Upper lobe of left lung (tissue), 6 donors: ENCODE measurements around the gene LCE1A. TPM values are rescaled to one million over a fixed set of nuclear protein-coding genes. Genes with fewer than 3 reads are reported as not detected.

Experiments used
- ATAC-seq, 2 donors: fragments of 200-7000 bp; cut with Tn5 transposase; one replicate each; pipeline ENCODE4 v1.9.1; 2022; ENCODE audit warnings: mild to moderate bottlenecking in 2 of 2, moderate library complexity in 2 of 2; ENCODE audit not compliant: low FRiP score in 2 of 2
- DNase-seq, 2 donors: peaks; one replicate each; pipeline ENCODE4 v3.0.0-alpha.2; 2019 to 2020
- H3K27ac ChIP-seq, 4 donors: fragments of 200-600 bp; sonication (generic); one replicate each; pipeline ENCODE4 v1.5.1; 2016 to 2019
- H3K27me3 ChIP-seq, 4 donors: fragments of 200-600 bp; sonication (generic); one replicate each; pipeline ENCODE4 v1.5.1; 2017 to 2019
- H3K36me3 ChIP-seq, 4 donors: fragments of 200-600 bp; sonication (generic); one replicate each; pipeline ENCODE4 v1.5.1; 2016 to 2019
- H3K4me1 ChIP-seq, 4 donors: fragments of 200-600 bp; sonication (generic); one replicate each; pipeline ENCODE4 v1.5.1; 2018 to 2019
- H3K4me3 ChIP-seq, 4 donors: fragments of 200-600 bp; sonication (generic); one replicate each; pipeline ENCODE4 v1.5.1; 2017 to 2019; ENCODE audit warnings: mild to moderate bottlenecking in 2 of 4, moderate library complexity in 1 of 4
- H3K9me3 ChIP-seq, 4 donors: fragments of 200-600 bp; sonication (generic); one replicate each; pipeline ENCODE4 v1.5.1; 2018 to 2019
- EP300 ChIP-seq, 4 donors: sonication (generic); formaldehyde crosslinking; IDR thresholded peaks; one replicate each; pipeline ENCODE4 v1.5.1; 2017; ENCODE audit warnings: antibody characterized with exemption in 4 of 4, control low read depth in 2 of 4
- POLR2A ChIP-seq, 4 donors: fragments of 450-650 bp; IDR thresholded peaks; one replicate each; pipeline ENCODE4 v1.5.1; 2016 to 2017; ENCODE audit warnings: antibody characterized with exemption in 4 of 4, mild to moderate bottlenecking in 2 of 4
- POLR2AphosphoS5 ChIP-seq, 2 donors: sonication (generic); formaldehyde crosslinking; IDR thresholded peaks; one replicate each; pipeline ENCODE4 v1.5.1; 2017; ENCODE audit warnings: antibody characterized with exemption in 2 of 2
- WGBS, 2 donors: methylation state at CpG; one replicate each; pipeline ENCODE4 v1.1.5; 2017 to 2018; 5-methylcytosine and 5-hydroxymethylcytosine counted together
- total RNA-seq, 6 donors: library from RNA; depleted of rRNA in 4 of 6; stranded (reverse); fragments of >200 nt in 4 of 6; gene quantifications; one replicate each; pipeline versions ENCODE4 v1.1.0 to v1.2.1, GENCODE V29; 2016 to 2021
- TF ChIP-seq, protein P1 (sequence below), 6 experiments: fragments of 450-650 bp in 4 of 6; fragments of 200-600 bp in 2 of 6; sonication (generic) in 2 of 6; IDR thresholded peaks; one replicate each; pipeline ENCODE4 v1.5.1; 2016 to 2019; ENCODE audit warnings: antibody characterized with exemption in 6 of 6
- donor health status: DM: no; HTN: no; CAD: no; lungs with moderate emphysema.
- donor health status: DM: no; HTN: yes; CAD: no; lungs with severe emphysema.

Gene LCE1A, protein sequence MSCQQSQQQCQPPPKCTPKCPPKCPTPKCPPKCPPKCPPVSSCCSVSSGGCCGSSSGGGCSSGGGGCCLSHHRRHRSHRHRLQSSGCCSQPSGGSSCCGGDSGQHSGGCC
- not detected for total RNA-seq

DNA sequence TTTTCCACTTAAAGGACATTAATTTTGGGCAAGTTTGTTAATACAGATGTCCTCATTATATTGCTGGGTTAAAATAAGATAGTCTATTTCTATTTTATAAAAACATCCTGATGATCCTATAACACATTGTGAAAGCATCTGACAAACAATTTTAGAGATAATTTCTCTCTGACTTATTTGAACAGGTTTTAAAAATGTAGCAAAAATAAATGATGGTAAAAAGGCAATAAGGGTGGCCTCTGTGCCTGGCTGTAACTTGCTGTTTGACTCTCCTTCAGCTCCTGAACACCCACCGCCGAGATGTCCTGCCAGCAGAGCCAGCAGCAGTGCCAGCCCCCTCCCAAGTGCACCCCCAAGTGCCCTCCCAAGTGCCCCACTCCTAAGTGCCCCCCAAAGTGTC lies at the start of gene LCE1A:
LCE1A (plus strand) TSS at position 301 of the 400 bp plus-strand sequence; CDS start at position 301, 0 bp downstream.
- no peak for TF ChIP-seq POLR2AphosphoS5 (IDR thresholded peaks at IDR 0.05)
- TF ChIP-seq POLR2A (IDR thresholded peaks at IDR 0.05): no peak
- Histone ChIP-seq H3K27me3 (no peaks in the 10 kb centered on the region), H3K36me3 (no peaks in the 10 kb centered on the region), H3K4me3 (no peak within 1 kb of the TSS), H3K27ac (no peak within 1 kb of the TSS), H3K9me3 (no peaks in the 10 kb centered on the region), H3K4me1 (no peaks in the 10 kb centered on the region)
- 59 to 85% methylated on average over 2 of the region's 2 CpGs for WGBS, 2 donors
- ATAC-seq (no peak), DNase-seq (no peak)

DNA sequence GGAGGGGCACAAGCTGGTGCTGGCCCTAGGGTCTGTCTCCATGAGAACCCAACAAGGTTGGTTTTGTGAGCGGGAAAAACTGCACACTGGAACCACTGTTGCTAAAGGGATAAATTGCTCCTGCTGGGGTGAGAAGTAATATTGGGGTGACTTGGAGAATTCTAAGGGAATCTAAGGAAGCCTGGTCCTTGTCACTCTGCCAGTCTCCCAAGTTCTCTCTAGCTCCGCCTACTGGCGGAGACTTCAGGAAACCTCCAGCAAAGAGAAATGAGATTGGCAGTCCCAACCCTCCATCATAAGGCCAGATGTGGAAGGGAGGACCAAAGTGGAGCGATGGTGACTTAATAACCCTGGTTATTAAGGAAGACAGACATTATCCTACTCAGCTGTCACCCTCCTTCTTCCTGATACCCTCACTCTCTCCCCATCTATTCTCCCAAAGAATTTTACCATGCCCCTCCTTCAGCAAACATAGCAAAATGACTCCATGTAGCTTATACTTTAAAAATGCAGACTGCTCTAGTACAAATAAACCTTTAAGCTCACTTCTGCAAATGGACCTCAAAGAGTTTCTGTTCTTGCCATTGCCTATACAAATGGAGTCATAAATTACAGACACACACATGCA lies 49.6 kb upstream of the LCE1A start:
- no peak for ATAC-seq
- no peaks in the 10 kb centered on the region for H3K27me3 ChIP-seq
- WGBS, 2 donors: 47 to 55% methylated on average over 4 of the region's 4 CpGs
- no peak for TF ChIP-seq EP300 (IDR thresholded peaks at IDR 0.05)
- no peak for TF ChIP-seq POLR2A (IDR thresholded peaks at IDR 0.05)
- TF ChIP-seq, protein P1, sequence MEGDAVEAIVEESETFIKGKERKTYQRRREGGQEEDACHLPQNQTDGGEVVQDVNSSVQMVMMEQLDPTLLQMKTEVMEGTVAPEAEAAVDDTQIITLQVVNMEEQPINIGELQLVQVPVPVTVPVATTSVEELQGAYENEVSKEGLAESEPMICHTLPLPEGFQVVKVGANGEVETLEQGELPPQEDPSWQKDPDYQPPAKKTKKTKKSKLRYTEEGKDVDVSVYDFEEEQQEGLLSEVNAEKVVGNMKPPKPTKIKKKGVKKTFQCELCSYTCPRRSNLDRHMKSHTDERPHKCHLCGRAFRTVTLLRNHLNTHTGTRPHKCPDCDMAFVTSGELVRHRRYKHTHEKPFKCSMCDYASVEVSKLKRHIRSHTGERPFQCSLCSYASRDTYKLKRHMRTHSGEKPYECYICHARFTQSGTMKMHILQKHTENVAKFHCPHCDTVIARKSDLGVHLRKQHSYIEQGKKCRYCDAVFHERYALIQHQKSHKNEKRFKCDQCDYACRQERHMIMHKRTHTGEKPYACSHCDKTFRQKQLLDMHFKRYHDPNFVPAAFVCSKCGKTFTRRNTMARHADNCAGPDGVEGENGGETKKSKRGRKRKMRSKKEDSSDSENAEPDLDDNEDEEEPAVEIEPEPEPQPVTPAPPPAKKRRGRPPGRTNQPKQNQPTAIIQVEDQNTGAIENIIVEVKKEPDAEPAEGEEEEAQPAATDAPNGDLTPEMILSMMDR (IDR thresholded peaks at IDR 0.05): no peak
- H3K4me3 ChIP-seq: no peak overlapping the region
- no peak for DNase-seq
- H3K27ac ChIP-seq: no peak overlapping the region
- H3K36me3 ChIP-seq: no peaks in the 10 kb centered on the region
- no peaks in the 10 kb centered on the region for H3K9me3 ChIP-seq
- H3K4me1 ChIP-seq: no peaks in the 10 kb centered on the region

DNA sequence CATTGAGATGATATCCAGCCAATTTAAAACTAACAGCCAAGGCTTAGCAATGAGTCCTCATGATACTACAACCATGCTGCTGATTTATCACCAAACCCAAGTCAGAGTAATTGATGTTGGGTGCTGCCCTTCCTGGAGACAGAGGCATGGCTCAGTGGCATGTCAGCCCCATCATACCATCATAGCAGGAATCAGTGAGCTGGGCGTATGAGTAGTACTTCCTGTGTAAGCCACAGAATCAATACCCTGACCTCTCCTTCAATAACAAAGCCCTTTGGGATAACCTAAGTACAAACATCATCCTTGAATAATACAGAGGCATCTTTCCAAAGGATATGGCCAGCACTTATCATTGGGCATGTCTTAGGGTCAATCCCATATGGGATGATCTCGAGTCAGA lies 44.2 kb upstream of the LCE1A start:
- no peaks in the 10 kb centered on the region for H3K4me1 ChIP-seq
- H3K27ac ChIP-seq: no peak overlapping the region
- DNase-seq (no peak), ATAC-seq (no peak)
- H3K27me3 ChIP-seq: no peaks in the 10 kb centered on the region
- no peak overlapping the region for H3K4me3 ChIP-seq
- no peak for TF ChIP-seq POLR2A (IDR thresholded peaks at IDR 0.05)
- no peak for TF ChIP-seq POLR2AphosphoS5 (IDR thresholded peaks at IDR 0.05)
- no peak for TF ChIP-seq EP300 (IDR thresholded peaks at IDR 0.05)
- TF ChIP-seq, protein P1 (IDR thresholded peaks at IDR 0.05): no peak
- no peaks in the 10 kb centered on the region for H3K36me3 ChIP-seq
- 62 to 69% methylated on average over 1 to 2 of the region's 2 CpGs for WGBS, 2 donors
- no peaks in the 10 kb centered on the region for H3K9me3 ChIP-seq

DNA sequence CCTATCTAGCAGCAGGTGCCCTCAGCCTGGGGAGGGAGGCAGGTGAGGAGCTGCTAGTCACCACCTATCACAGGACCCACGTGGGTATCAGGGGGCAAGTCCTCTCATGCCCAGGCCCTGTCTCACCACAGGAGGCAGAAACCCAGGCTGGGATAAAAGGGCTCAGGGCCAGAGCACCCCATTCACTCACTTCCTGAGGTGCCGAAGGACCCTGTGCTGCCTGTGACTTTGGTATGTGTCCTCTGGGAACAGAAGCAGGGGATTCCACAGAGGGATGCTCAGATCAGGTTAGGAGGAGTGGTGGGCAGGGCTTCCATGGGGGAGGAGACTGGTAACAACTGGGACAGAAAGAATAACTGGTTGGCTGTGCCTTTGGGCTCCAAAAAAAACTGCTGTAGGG lies 41.2 kb upstream of the LCE1A start, which contains the start of gene LCE1E:
LCE1E (plus strand) TSS at position 181 of the 400 bp plus-strand sequence. CDS start 1,043 bp downstream, outside the sequence.
- WGBS, 2 donors: 31% methylated on average over 2 of the region's 2 CpGs; no CpG with 5 or more reads in 1 of the 2 donors
- H3K4me3 ChIP-seq: no peak within 1 kb of the TSS
- no peaks in the 10 kb centered on the region for H3K27me3 ChIP-seq
- H3K9me3 ChIP-seq: no peaks in the 10 kb centered on the region
- ATAC-seq: no peak
- H3K36me3 ChIP-seq: no peaks in the 10 kb centered on the region
- no peaks in the 10 kb centered on the region for H3K4me1 ChIP-seq
- H3K27ac ChIP-seq: no peak within 1 kb of the TSS
- no peak for DNase-seq
- TF ChIP-seq, protein P1 (IDR thresholded peaks at IDR 0.05): no peak
- TF ChIP-seq POLR2A (IDR thresholded peaks at IDR 0.05): no peak

DNA sequence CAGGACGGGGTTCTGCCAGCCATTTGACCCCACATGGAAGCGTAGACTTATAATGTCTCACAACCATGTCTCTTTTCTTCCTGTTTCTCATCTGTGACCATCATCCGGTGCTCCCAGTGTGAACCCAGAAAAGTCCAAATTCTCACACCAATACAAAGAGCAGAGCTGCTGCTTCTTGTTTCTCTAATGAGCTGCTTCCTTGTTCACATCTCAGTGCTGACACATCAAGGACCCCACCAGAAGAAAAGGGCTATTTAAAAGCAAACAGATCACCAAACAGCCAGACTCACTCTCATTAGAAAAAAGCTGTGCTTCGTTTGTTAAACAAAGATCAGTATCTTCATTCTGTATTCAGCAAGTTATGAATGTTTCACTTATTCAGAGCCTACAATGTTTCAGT lies 31.6 kb upstream of the LCE1A start:
- no peaks in the 10 kb centered on the region for H3K36me3 ChIP-seq
- H3K4me1 ChIP-seq: no peaks in the 10 kb centered on the region
- no peak overlapping the region for H3K27ac ChIP-seq
- TF ChIP-seq POLR2AphosphoS5 (IDR thresholded peaks at IDR 0.05) (no peak), POLR2A (IDR thresholded peaks at IDR 0.05) (no peak), EP300 (IDR thresholded peaks at IDR 0.05) (no peak)
- TF ChIP-seq, protein P1 (IDR thresholded peaks at IDR 0.05): no peak
- no peaks in the 10 kb centered on the region for H3K9me3 ChIP-seq
- H3K4me3 ChIP-seq: no peak overlapping the region
- no peak for DNase-seq
- no peaks in the 10 kb centered on the region for H3K27me3 ChIP-seq
- 48 to 59% methylated on average over 4 of the region's 4 CpGs for WGBS, 2 donors
- no peak for ATAC-seq
